ENCODE measurements around the gene ZNF304.

The ZNF304 gene

GRCh38 chr19:57350877-57351805 lies at the start of gene ZNF304:
Gene ZNF304, plus strand, starts transcription at chr19:57351271. Its CDS starts 394 bp downstream, at chr19:57351665.
- DNase-seq (ENCODE audit: low read depth), result peak; percentile 76

- no peak for DNase-seq (ENCODE audit: low read depth)
Observed at GRCh38 chr19:57302020-57302465, 49.0 kb upstream of the ZNF304 start.

- no peak for DNase-seq (ENCODE audit: low read depth)
Observed at GRCh38 chr19:57302727-57303401, 48.2 kb upstream of the ZNF304 start.

GRCh38 chr19:57305056-57305455 lies 46.0 kb upstream of the ZNF304 start:
- no peak for DNase-seq (ENCODE audit: low read depth)

GRCh38 chr19:57308514-57308913 lies 42.6 kb upstream of the ZNF304 start:
- no peak for DNase-seq (ENCODE audit: low read depth)

DNA sequence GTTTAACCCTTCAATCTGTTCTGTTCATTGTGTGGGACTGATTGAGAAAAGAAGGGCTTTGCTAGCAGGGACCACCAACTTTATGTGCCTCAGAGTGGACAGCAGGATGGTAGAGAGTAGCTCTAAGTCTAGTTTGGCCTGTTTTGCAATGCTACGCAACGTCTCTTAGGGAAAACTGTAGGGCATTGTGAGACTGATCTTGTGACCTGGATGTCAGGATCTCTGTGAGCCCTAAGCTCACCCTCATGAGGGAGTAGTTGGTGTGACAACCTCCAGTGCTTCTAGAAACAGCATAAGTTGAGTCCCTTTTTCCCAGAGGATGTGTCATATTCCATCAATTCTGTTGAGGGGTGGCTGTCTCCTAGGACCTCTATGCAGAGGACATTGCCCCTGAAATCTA lies 40.3 kb upstream of the ZNF304 start:
- DNase-seq (ENCODE audit: low read depth), result no peak

DNA sequence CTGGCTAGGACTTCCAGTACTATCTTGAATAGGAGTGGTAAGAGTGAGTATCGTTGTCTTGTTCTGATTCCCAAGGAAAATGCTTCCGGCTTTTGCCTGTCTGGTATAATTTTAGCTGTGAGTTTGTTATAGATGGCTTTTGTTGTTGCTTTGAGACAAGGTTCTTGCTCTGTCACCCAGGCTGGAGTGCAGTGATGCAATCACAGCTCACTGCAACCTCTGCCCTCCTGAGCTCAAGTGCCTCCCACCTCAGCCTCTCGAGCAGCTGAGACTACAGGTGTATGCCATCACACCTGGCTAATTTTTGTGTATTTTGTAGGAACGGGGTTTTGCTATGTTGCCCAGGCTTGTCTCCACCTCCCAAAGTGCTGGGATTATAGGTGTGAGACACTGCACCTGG lies 36.9 kb upstream of the ZNF304 start:
- no peak for DNase-seq (ENCODE audit: low read depth)

GRCh38 chr19:57317503-57317902 lies 33.6 kb upstream of the ZNF304 start:
- no peak for DNase-seq (ENCODE audit: low read depth)

DNA sequence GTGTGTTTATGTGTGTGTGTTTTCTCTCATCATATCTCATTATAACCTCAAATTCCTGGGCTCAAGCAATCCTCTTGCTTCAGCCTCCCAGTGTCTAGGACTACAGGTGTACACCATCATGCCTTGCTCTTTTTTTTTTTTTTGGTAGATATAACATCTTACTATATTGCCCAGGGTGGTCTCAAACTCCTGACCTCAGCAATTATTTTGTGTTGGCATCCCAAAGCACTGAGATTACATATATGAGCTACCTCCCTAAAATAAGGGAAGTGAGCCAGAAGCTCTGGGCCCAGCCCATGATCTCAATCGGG lies 31.2 kb upstream of the ZNF304 start:
- DNase-seq (ENCODE audit: low read depth), result no peak

DNA sequence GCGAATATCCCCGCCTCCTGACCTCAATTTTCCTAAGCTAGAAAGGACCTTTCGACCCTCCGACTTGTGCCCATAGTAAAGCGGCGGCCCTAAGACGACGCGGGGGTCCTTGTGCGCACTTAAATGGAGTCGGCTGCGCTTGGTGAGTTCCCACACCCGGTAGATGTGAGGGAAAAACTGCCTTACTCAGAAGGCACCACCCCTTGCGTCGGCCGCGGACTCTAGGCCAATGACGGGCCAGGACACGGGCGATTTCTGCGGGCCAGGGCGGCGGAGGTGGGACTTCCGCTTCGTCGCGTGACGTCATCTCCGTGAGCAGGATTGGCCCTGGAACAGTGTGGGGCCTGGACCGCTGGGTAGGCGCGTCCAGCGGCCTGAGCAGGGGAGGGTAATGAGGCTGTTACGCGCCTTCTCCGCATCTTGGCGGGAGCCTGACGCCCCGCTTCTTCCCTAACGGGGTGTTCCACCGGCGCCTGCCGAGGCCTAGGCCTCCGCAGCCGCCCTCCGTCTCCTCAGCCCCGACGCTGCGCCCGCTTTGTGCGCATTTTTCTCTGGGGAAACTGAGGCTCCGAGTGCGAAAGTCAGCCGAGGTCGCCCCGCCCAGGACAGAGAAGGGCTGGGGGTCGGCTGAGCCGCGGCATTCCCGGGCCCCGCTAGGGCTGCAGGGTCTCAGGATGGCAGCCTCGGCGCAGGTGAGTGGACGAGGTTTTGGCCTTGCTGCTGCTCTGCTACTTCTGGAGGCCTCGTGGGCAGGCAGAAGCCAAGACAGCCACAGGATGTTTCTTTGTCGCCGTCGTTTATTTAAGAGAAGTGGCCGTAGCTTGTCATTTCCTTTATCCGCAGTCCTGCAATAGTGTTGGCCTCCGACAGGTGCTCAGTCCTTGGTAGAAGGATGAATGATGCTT lies 30.6 kb upstream of the ZNF304 start, which contains the start of gene ZNF543:
TSS of gene ZNF543 (plus strand) at position 293 of the 905 bp plus-strand sequence. CDS start at position 675, 382 bp downstream.
- peak; percentile 89 for DNase-seq (ENCODE audit: low read depth)

DNA sequence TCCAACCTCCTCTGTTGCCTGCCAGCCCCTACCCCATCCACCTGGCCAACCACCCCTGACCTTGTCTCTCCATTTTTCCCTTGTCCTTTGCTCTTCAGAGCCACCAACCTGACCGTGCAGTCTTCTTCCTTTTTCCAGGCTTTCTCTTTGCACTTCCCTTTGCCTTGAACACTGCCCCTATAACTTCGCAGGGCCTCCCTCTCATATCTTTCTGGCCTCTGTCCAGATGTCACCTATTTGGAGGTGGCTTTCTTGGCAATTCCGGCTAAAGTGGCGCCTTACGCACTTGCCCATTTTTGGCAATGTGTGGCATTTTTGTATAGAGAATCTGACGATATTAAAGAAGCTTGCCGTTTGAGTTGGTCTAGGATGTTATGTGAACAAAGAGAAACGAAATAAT lies 30.0 kb upstream of the ZNF304 start:
- no peak for DNase-seq (ENCODE audit: low read depth)

- DNase-seq (ENCODE audit: low read depth), result no peak
Observed at GRCh38 chr19:57321751-57322150, 29.3 kb upstream of the ZNF304 start.

GRCh38 chr19:57324992-57325391 lies 26.1 kb upstream of the ZNF304 start:
- no peak for DNase-seq (ENCODE audit: low read depth)

- DNase-seq (ENCODE audit: low read depth), result no peak
Observed at GRCh38 chr19:57327993-57328392, 23.1 kb upstream of the ZNF304 start.

DNA sequence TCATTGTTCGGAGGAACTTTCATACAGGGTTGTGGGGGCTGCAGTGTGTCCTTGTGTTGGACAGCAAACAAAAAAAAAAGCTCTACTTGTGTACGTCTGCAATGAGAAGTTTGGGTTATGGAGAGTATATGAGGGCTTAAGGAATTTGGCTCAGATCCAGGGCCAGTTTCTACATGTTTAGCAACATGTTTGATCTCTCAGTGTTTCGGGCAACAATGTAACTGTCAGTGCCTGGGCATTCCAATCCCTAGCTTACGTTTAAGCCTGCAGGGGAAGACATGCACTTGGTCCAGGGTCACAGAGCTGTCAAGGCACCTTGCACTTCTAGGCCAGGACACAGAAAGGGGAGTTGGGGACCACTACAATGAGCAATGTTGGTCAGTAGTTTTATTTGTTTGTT lies 16.9 kb upstream of the ZNF304 start:
- DNase-seq (ENCODE audit: low read depth), result no peak

DNA sequence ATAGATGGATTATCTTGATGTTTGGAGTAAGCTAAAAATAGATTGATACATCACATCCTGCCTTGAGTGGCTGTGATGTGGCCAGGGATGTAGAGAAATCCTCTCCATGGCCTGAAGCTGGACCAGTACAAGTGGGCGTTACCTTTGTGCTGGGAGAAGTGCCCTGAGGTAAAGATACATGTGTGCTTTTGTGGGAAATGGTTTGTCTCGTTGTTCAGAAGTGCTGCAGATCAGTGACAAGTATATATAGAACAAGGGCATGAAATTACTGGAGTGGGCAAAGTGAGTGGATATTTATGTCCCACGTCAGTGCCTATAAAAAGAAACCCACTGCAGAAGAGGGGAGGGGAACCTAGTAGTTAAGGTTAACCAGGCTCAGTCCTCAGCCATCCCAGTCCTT lies 12.2 kb upstream of the ZNF304 start:
- no peak for DNase-seq (ENCODE audit: low read depth)

DNA sequence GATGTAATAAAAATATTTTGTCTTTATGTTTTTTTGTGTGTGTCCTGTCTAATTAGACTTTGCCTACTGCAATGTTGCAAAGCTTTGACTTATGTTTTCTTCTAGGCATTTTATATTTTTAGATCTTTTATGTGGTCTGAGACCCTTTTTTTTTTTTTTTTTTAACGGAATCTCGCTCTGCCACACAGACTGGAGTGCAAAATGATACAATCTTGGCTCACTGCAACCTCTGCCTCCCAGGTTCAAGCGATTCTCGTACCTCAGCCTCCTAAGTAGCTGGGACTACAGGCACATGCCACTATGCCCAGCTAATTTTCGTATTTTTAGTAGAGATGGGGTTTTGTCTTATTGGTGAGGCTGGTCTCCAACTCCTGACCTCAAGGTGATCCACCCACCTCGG lies 8.5 kb upstream of the ZNF304 start:
- DNase-seq (ENCODE audit: low read depth), result no peak

DNA sequence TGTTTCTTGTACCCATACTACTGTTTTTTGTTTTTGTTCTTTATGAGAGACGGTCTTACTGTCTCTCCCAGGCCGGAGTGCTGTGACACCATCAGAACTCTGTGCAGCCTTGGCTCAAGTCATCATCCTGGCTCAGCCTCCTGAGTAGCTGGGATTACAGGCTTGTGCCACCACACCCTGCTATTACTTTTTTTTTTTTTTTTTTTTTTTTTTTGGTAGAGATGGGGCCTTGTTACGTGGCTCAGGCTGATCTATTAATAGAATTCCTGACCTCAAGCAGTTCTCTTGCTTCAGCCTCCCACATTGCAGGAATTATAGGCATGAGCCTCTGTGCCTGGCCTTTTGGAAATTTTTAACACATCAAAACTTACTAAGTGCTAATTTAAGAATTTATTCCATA lies 2.9 kb upstream of the ZNF304 start:
- DNase-seq (ENCODE audit: low read depth), result no peak

DNA sequence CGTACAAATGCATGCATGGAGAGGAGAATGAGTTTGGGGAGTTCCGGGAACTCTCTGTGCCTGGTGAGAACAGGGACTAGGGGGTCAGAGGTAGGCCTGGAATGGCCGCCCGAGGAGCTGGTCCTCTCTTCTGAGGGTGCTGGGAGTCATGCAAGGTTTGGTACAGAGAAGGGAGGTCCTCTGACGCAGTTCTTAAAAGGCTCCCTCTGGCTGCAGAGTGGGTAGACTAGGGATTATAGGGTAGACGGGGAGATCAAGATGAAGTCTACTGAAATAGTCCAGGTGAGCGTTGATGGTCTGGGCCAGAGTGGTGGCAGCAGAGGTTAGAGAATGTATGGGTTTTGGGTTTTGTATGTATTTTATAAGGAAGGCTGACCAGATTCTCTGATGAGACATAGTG lies 796 bp downstream of the ZNF304 start:
- DNase-seq (ENCODE audit: low read depth), result no peak

DNA sequence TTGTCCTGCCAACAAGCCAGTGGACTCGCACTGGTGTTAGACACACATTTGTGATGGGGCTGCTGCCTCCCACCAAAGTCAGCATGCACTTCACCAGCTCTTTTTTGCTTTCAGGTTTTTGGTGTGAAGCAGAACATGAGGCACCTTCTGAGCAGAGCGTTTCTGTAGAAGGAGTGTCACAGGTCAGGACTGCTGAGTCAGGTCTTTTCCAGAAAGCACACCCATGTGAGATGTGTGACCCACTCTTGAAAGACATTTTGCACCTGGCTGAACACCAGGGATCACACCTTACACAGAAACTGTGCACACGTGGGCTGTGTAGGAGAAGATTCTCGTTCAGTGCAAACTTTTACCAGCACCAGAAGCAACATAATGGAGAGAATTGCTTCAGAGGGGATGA lies 4.8 kb downstream of the ZNF304 start:
- no peak for DNase-seq (ENCODE audit: low read depth)

DNA sequence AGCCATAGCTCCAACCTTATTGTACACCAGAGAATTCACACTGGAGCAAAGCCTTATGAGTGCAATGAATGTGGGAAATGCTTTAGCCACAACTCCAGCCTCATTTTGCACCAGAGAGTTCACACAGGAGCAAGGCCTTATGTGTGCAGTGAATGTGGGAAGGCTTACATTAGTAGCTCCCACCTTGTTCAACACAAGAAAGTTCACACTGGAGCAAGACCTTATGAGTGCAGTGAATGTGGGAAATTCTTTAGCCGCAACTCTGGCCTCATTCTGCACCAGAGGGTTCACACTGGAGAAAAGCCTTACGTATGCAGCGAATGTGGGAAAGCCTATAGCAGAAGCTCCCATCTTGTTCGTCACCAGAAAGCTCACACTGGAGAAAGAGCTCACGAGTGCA lies 6.3 kb downstream of the ZNF304 start:
- no peak for DNase-seq (ENCODE audit: low read depth)

DNA sequence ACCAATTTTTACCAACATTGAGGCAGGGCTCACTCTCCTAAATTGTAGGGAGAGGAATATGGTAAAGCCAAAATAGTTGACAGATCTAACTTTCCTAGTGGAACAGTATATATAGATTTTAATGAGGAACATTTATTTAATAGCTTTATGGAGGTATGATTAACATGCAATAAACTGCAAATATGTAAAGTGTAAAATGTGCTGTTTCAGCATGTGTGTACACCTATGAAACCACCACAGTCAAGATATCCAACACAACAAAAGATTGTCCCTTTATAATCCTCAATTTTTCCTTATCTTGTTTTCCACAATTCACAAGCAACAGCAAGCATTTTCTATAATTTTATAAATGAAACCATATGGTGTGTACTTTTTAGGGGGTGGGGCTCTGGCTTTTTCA lies 8.2 kb downstream of the ZNF304 start:
- no peak for DNase-seq (ENCODE audit: low read depth)

All from activated T-cell treated with anti-CD3 and anti-CD28 coated beads for 48 hours (primary cell).